K562 (cell line): ENCODE measurements around the gene ADAM23. TPM values are rescaled to one million over a fixed set of nuclear protein-coding genes. Genes with fewer than 3 reads are reported as not detected.

Experiments used
- ATAC-seq: fragments of 200-7000 bp; cut with Tn5 transposase; 3 replicates; pipeline ENCODE4 v1.9.1; 2020; ENCODE audit warnings: moderate library complexity
- BruUV-seq: library from RNA; stranded (reverse); fragments of 400-500 nt; replicated peaks from 2 replicates; lab custom pipeline; 2021; lab: Mats Ljungman, UMichigan
- CTCF ChIA-PET: fragments of 300-600 bp; formaldehyde crosslinking; extraction: SDS; loops from one replicate; lab custom pipeline; 2021; ENCODE audit warnings: low intra/inter-chr PET ratio; lab: Yijun Ruan, JAX
- POLR2A ChIA-PET: fragments of 300-600, 350-650 bp; sonication (Branson Sonifier 250); formaldehyde crosslinking; extraction: SDS; loops from one replicate; lab custom pipeline; 2021; ENCODE audit warnings: antibody characterized with exemption, inconsistent platforms; lab: Yijun Ruan, JAX
- DNase-seq, 4 experiments: peaks; one replicate each; pipeline versions ENCODE4 v3.0.0 to v3.0.0-alpha.2; 2011 to 2018; ENCODE audit warnings: low spot score in 3 of 4, mixed read lengths in 3 of 4; ENCODE audit errors: extremely low read depth in 1 of 4
- FAIRE-seq: peaks from 2 replicates; lab custom pipeline; 2011; peaks lifted over from hg19 to GRCh38; lab: Jason Lieb, UNC
- H2AFZ ChIP-seq: 2 replicates; pipeline ENCODE4 v1.6.0; 2011; ENCODE audit warnings: low read depth, low read length, control low read depth, inconsistent platforms
- H3K27ac ChIP-seq: fragments of 200-600 bp; 3 replicates; pipeline ENCODE4 v1.8.0; 2011; ENCODE audit warnings: low read depth, mild to moderate bottlenecking, control low read depth, inconsistent platforms, low read length, moderate library complexity, mixed read lengths; ENCODE audit errors: extremely low read depth
- H3K27me3 ChIP-seq, 2 experiments: fragments of 300-600 bp in 1 of 2; 2 replicates in 1 of 2; 3 replicates in 1 of 2; pipeline versions ENCODE4 v1.6.0 to v1.8.0; 2011; ENCODE audit warnings: inconsistent platforms in 2 of 2, low read length in 2 of 2, mild to moderate bottlenecking in 1 of 2, mixed read lengths in 1 of 2, moderate library complexity in 1 of 2; ENCODE audit not compliant: control insufficient read depth in 2 of 2, insufficient read depth in 2 of 2
- H3K36me3 ChIP-seq: fragments of 300-600 bp; 3 replicates; pipeline ENCODE4 v1.8.0; 2011; ENCODE audit warnings: mild to moderate bottlenecking, low read length, inconsistent platforms; ENCODE audit not compliant: control insufficient read depth, insufficient read depth
- H3K4me1 ChIP-seq, 2 experiments: fragments of 200-600 bp in 1 of 2; replicated peaks in 1 of 2; 2 replicates in 1 of 2; 3 replicates in 1 of 2; pipeline versions ENCODE4 v1.5.1 to v1.8.0; 2011; ENCODE audit warnings: inconsistent platforms in 2 of 2, low read length in 2 of 2, mild to moderate bottlenecking in 1 of 2, mixed read lengths in 1 of 2, moderate library complexity in 1 of 2; ENCODE audit not compliant: control insufficient read depth in 2 of 2, insufficient read depth in 2 of 2
- H3K4me2 ChIP-seq: 2 replicates; pipeline ENCODE4 v1.6.1; 2011; ENCODE audit warnings: low read length, control low read depth, inconsistent platforms, mixed read lengths; ENCODE audit not compliant: insufficient read depth
- H3K4me3 ChIP-seq: fragments of 200-600 bp; sonication (generic), shearing (Covaris generic); 2 replicates; pipeline ENCODE4 v1.5.1; 2016; ENCODE audit warnings: control low read depth, inconsistent platforms
- H3K79me2 ChIP-seq: fragments of 200-600 bp; 3 replicates; pipeline ENCODE4 v1.8.0; 2011; ENCODE audit warnings: low read length, inconsistent platforms; ENCODE audit not compliant: control insufficient read depth, insufficient read depth
- H3K9ac ChIP-seq, 2 experiments: 2 replicates each; pipeline versions ENCODE4 v1.6.0 to v1.6.1; 2011; ENCODE audit warnings: low read depth in 2 of 2, low read length in 2 of 2, control low read depth in 1 of 2, inconsistent platforms in 1 of 2, mild to moderate bottlenecking in 1 of 2, mixed read lengths in 1 of 2; ENCODE audit not compliant: insufficient read depth in 1 of 2
- H3K9me1 ChIP-seq: one replicate; pipeline ENCODE4 v1.6.0; 2011; ENCODE audit warnings: inconsistent platforms, mild to moderate bottlenecking, low read length, moderate library complexity; ENCODE audit not compliant: control insufficient read depth, insufficient read depth
- H3K9me3 ChIP-seq: replicated peaks from 2 replicates; pipeline ENCODE4 v1.5.1; 2011; ENCODE audit warnings: low read depth, low read length, inconsistent platforms; ENCODE audit not compliant: control insufficient read depth, insufficient read depth
- H4K20me1 ChIP-seq: replicated peaks from 2 replicates; pipeline ENCODE4 v1.6.1; 2011; ENCODE audit warnings: low read length, inconsistent platforms, mixed read lengths; ENCODE audit not compliant: control insufficient read depth, insufficient read depth
- ARID3B ChIP-seq: fragments of 250-450 bp; sonication (Bioruptor Pico); IDR thresholded peaks from 2 replicates; pipeline ENCODE4 v1.4.0; 2020; ENCODE audit warnings: borderline replicate concordance
- GTF2E2 ChIP-seq: fragments of 200-800 bp; sonication (Bioruptor generic); IDR thresholded peaks from 2 replicates; pipeline ENCODE4 v1.6.1; 2016; ENCODE audit warnings: missing genetic modification characterization, missing compliant biosample characterization
- RBM25 ChIP-seq: fragments of 200-400 bp; formaldehyde crosslinking; IDR thresholded peaks from 2 replicates; pipeline ENCODE4 v1.6.1; 2018; ENCODE audit warnings: low read length, low read depth, moderate library complexity; ENCODE audit not compliant: severe bottlenecking
- RCOR1 ChIP-seq, 2 experiments: IDR thresholded peaks; 2 replicates each; pipeline ENCODE4 v1.6.1; 2012; ENCODE audit warnings: low read depth in 2 of 2, low read length in 2 of 2, borderline replicate concordance in 1 of 2, improper control_type of control experiment in 1 of 2
- ZBTB34 ChIP-seq: fragments of 250-450 bp; sonication (Bioruptor Pico); IDR thresholded peaks from 2 replicates; pipeline ENCODE4 v1.8.0; 2021; ENCODE audit warnings: mild to moderate bottlenecking, moderate library complexity
- ZNF449 ChIP-seq: fragments of 250-450 bp; sonication (Bioruptor Pico); IDR thresholded peaks from 2 replicates; pipeline ENCODE4 v1.8.0; 2022; ENCODE audit warnings: moderate library complexity, mild to moderate bottlenecking, inconsistent platforms
- WGBS: fragments of 100-300 bp; shearing (Covaris generic); methylation state at CpG from one replicate; pipeline ENCODE4 v1.1.6; 2016; ENCODE audit warnings: low coverage, mixed read lengths; ENCODE audit not compliant: insufficient coverage; ENCODE audit errors: missing lambda C conversion rate; 5-methylcytosine and 5-hydroxymethylcytosine counted together
- in situ Hi-C: fragments of 300-500 bp; cut with MboI; formaldehyde crosslinking; loops from 4 replicates; pipeline ENCODE4 v1.15.0; 2018; ENCODE audit warnings: inconsistent platforms, mixed read lengths
- intact Hi-C: fragments of 100-400 bp; cut with micrococcal nuclease; formaldehyde crosslinking; loops from 2 replicates; pipeline ENCODE4 v1.14.2; 2022
- polyA plus RNA-seq, 8 experiments: library from polyadenylated mRNA; depleted of rRNA in 4 of 8; stranded (reverse) in 5 of 8; unstranded in 3 of 8; fragments of >200 nt; fragmentation: Nextera tagmentation in 2 of 8; fragmentation: Illumina TruSeq in 1 of 8; extraction: Ambion mirVana in 2 of 8; extraction: Trizol in 1 of 8; gene quantifications; 2 replicates each; pipeline versions ENCODE4 v1.2.1 to v1.2.3, GENCODE V29; 2011 to 2014; ENCODE audit warnings: inconsistent platforms in 1 of 8, missing spikeins in 1 of 8
- total RNA-seq, 7 experiments: library from RNA; depleted of rRNA in 6 of 7; stranded (reverse); fragments of >200 nt in 6 of 7; fragmentation: Illumina TruSeq in 2 of 7; extraction: Trizol in 2 of 7; gene quantifications; 2 replicates each; pipeline versions ENCODE4 v1.2.1 to v1.2.3, GENCODE V29; 2011 to 2021; ENCODE audit warnings: low replicate concordance in 1 of 7
- TF ChIP-seq, protein P1 (sequence below): fragments of 150-350 bp; IDR thresholded peaks from 2 replicates; pipeline ENCODE4 v1.6.1; 2014; ENCODE audit warnings: low read depth, mild to moderate bottlenecking, low read length, borderline replicate concordance
- TF ChIP-seq, protein P2 (sequence below), 2 experiments: fragments of 450-650 bp; IDR thresholded peaks; 2 replicates each; pipeline ENCODE4 v1.6.1; 2018; ENCODE audit warnings: mild to moderate bottlenecking in 2 of 2, low read depth in 1 of 2; ENCODE audit not compliant: partially characterized antibody in 2 of 2

ADAM23 gene
- total and polyA plus RNA-seq, 9 of the 15 experiments (the other 6 are each of a cell fraction or from before 2014, with no cell fraction given), result 0.02 TPM; not detected in 8

DNA sequence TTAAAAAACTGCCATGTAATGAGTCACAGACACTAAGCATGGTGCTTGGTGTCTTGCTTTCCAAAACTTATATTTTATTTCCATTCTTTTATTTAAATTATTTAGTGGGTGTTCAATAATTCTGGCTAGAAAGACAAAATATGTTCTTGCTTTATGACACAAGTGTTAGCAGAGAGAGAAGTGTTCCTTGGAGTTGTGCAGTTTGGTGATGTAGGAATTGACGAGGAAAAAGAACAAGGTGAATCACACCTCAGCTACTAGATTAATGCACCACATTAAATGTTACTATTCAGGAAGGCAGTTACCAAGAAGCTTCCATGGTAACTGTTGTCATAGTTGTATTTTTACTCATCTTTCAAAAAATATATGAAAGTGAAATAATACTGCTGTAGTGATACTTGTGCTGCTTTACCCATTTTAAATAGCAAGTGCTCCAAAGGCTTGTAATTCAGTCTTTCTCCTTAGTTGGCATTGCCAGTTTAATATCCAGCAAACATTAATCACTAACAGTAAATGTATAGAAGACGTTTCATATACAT lies 28.3 kb downstream of the ADAM23 start:
- ChIA-PET POLR2A (no interaction called here), CTCF (no interaction called here)
- Histone ChIP-seq H3K27ac (no peak overlapping the region), H3K4me3 (no peak overlapping the region), H4K20me1 (no peaks in the 10 kb centered on the region), H3K9me1 (no peaks in the 10 kb centered on the region), H3K4me2 (no peak overlapping the region), H2AFZ (no peak overlapping the region), H3K27me3 (no peaks in the 10 kb centered on the region; a peak in 1 of 5 replicates), H3K9ac (no peak overlapping the region), H3K9me3 (no peaks in the 10 kb centered on the region), H3K79me2 (no peaks in the 10 kb centered on the region), H3K36me3 (no peaks in the 10 kb centered on the region), H3K4me1 (no peaks in the 10 kb centered on the region)
- BruUV-seq, result no TSS peak
- in situ Hi-C loops (no loop called here), intact Hi-C loops (no loop called here)
- FAIRE-seq (no peak), DNase-seq (no peak), ATAC-seq (no peak)
- 0% methylated on average over 2 of the region's 2 CpGs for WGBS
- TF ChIP-seq ARID3B (CRISPR knock-in tag), result no peak
- TF ChIP-seq GTF2E2, result no peak
- TF ChIP-seq ZBTB34 (CRISPR knock-in tag), result no peak
- TF ChIP-seq ZNF449 (CRISPR knock-in tag), result no peak
- TF ChIP-seq RCOR1 (IDR thresholded peaks at IDR 0.05; ENCODE audit: borderline replicate concordance in 1 of 2, low read depth in 2 of 2, low read length in 2 of 2), result no peak
- TF ChIP-seq RBM25, result no peak
- TF ChIP-seq, protein P1, sequence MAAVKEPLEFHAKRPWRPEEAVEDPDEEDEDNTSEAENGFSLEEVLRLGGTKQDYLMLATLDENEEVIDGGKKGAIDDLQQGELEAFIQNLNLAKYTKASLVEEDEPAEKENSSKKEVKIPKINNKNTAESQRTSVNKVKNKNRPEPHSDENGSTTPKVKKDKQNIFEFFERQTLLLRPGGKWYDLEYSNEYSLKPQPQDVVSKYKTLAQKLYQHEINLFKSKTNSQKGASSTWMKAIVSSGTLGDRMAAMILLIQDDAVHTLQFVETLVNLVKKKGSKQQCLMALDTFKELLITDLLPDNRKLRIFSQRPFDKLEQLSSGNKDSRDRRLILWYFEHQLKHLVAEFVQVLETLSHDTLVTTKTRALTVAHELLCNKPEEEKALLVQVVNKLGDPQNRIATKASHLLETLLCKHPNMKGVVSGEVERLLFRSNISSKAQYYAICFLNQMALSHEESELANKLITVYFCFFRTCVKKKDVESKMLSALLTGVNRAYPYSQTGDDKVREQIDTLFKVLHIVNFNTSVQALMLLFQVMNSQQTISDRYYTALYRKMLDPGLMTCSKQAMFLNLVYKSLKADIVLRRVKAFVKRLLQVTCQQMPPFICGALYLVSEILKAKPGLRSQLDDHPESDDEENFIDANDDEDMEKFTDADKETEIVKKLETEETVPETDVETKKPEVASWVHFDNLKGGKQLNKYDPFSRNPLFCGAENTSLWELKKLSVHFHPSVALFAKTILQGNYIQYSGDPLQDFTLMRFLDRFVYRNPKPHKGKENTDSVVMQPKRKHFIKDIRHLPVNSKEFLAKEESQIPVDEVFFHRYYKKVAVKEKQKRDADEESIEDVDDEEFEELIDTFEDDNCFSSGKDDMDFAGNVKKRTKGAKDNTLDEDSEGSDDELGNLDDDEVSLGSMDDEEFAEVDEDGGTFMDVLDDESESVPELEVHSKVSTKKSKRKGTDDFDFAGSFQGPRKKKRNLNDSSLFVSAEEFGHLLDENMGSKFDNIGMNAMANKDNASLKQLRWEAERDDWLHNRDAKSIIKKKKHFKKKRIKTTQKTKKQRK, result no peak
- TF ChIP-seq, protein P2, sequence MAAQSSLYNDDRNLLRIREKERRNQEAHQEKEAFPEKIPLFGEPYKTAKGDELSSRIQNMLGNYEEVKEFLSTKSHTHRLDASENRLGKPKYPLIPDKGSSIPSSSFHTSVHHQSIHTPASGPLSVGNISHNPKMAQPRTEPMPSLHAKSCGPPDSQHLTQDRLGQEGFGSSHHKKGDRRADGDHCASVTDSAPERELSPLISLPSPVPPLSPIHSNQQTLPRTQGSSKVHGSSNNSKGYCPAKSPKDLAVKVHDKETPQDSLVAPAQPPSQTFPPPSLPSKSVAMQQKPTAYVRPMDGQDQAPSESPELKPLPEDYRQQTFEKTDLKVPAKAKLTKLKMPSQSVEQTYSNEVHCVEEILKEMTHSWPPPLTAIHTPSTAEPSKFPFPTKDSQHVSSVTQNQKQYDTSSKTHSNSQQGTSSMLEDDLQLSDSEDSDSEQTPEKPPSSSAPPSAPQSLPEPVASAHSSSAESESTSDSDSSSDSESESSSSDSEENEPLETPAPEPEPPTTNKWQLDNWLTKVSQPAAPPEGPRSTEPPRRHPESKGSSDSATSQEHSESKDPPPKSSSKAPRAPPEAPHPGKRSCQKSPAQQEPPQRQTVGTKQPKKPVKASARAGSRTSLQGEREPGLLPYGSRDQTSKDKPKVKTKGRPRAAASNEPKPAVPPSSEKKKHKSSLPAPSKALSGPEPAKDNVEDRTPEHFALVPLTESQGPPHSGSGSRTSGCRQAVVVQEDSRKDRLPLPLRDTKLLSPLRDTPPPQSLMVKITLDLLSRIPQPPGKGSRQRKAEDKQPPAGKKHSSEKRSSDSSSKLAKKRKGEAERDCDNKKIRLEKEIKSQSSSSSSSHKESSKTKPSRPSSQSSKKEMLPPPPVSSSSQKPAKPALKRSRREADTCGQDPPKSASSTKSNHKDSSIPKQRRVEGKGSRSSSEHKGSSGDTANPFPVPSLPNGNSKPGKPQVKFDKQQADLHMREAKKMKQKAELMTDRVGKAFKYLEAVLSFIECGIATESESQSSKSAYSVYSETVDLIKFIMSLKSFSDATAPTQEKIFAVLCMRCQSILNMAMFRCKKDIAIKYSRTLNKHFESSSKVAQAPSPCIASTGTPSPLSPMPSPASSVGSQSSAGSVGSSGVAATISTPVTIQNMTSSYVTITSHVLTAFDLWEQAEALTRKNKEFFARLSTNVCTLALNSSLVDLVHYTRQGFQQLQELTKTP (IDR thresholded peaks at IDR 0.05; ENCODE audit: low read depth in 1 of 2, partially characterized antibody in 2 of 2), result no peak
